Esophagus muscularis mucosa (tissue), 4 donors: ENCODE data around the gene NOD1. TPM values are rescaled to one million over a fixed set of nuclear protein-coding genes. Genes with fewer than 3 reads are reported as not detected.

Experiments used
- DNase-seq: peaks from one replicate; pipeline ENCODE4 v3.0.0-alpha.2; 2017; ENCODE audit errors: extremely low spot score
- H3K27ac ChIP-seq, 4 donors: fragments of 200-600 bp; sonication (generic); replicated peaks in 1 of 4; 1 replicate in 3 of 4; 2 replicates in 1 of 4; pipeline ENCODE4 v1.5.1; 2016 to 2019; ENCODE audit warnings: mild to moderate bottlenecking in 1 of 4
- H3K27me3 ChIP-seq, 4 donors: fragments of 200-600 bp; sonication (generic); one replicate each; pipeline versions ENCODE4 v1.5.1 to v1.6.0; 2016 to 2019
- H3K36me3 ChIP-seq, 4 donors: fragments of 200-600 bp; sonication (generic); one replicate each; pipeline ENCODE4 v1.5.1; 2016 to 2019
- H3K4me1 ChIP-seq, 4 donors: fragments of 200-600 bp; sonication (generic); one replicate each; pipeline ENCODE4 v1.5.1; 2016 to 2019
- H3K4me3 ChIP-seq, 4 donors: fragments of 200-600 bp; sonication (generic); 1 replicate in 2 of 4; 2 replicates in 2 of 4; pipeline ENCODE4 v1.5.1; 2016 to 2019; ENCODE audit warnings: mild to moderate bottlenecking in 4 of 4, moderate library complexity in 1 of 4
- H3K9me3 ChIP-seq, 4 donors: fragments of 200-600 bp; sonication (generic); 1 replicate in 3 of 4; 2 replicates in 1 of 4; pipeline ENCODE4 v1.5.1; 2016 to 2019
- CTCF ChIP-seq, 3 experiments: fragments of 200-600 bp in 2 of 3; fragments of 450-650 bp in 1 of 3; sonication (generic) in 2 of 3; IDR thresholded peaks; one replicate each; pipeline ENCODE4 v1.5.1; 2017 to 2019; ENCODE audit warnings: antibody characterized with exemption in 3 of 3, mild to moderate bottlenecking in 2 of 3, moderate library complexity in 1 of 3
- EP300 ChIP-seq: sonication (generic); formaldehyde crosslinking; IDR thresholded peaks from one replicate; pipeline ENCODE4 v1.6.1; 2017; ENCODE audit warnings: antibody characterized with exemption
- POLR2A ChIP-seq: fragments of 450-650 bp; IDR thresholded peaks from one replicate; pipeline ENCODE4 v1.6.1; 2017; ENCODE audit warnings: antibody characterized with exemption, moderate library complexity, mild to moderate bottlenecking, low read depth
- POLR2AphosphoS5 ChIP-seq, 2 donors: sonication (generic); formaldehyde crosslinking; IDR thresholded peaks; one replicate each; pipeline ENCODE4 v1.6.1; 2017; ENCODE audit warnings: antibody characterized with exemption in 2 of 2
- WGBS: methylation state at CpG from one replicate; pipeline ENCODE4 v1.1.5; 2018; 5-methylcytosine and 5-hydroxymethylcytosine counted together
- intact Hi-C: fragments of 100-400 bp; cut with DNase I; formaldehyde crosslinking; loops from one replicate; pipeline ENCODE4 v1.15.1; 2023
- total RNA-seq, 4 donors: library from RNA; depleted of rRNA; stranded (reverse); fragments of >200 nt; gene quantifications; one replicate each; pipeline versions ENCODE4 v1.1.0 to v1.2.1, GENCODE V29; 2016

Gene NOD1
- total RNA-seq, 4 donors from 2014 or later = 11.6 to 22.0 (median 13.0) TPM

- Histone ChIP-seq H3K27ac (no peak overlapping the region), H3K4me3 (no peak overlapping the region), H3K9me3 (peaks cover 0 to 6% (median 2%) of the 10 kb centered on the region in 4 donors), H3K4me1 (peaks cover 0 to 18% (median 7%) of the 10 kb centered on the region in 4 donors), H3K36me3 (no peaks in the 10 kb centered on the region), H3K27me3 (no peaks in the 10 kb centered on the region)
- DNase-seq = no peak
- TF ChIP-seq EP300 (no peak), CTCF (IDR thresholded peaks at IDR 0.05) (no peak), POLR2AphosphoS5 (IDR thresholded peaks at IDR 0.05) (no peak), POLR2A (no peak)
- intact Hi-C loops = no loop called here
- 85% methylated on average over 4 of the region's 4 CpGs for WGBS
Observed at GRCh38 chr7:30379741-30380140, 98.8 kb downstream of the NOD1 start.

- intact Hi-C loops = no loop called here
Observed at GRCh38 chr7:30379131-30379530, 99.5 kb downstream of the NOD1 start.

GRCh38 chr7:30378275-30378674 is 100.3 kb downstream of the NOD1 start:
- H3K4me3 ChIP-seq = no peak overlapping the region
- H3K4me1 ChIP-seq = peaks cover 0 to 18% (median 7%) of the 10 kb centered on the region in 4 donors
- H3K27ac ChIP-seq = no peak overlapping the region
- no peaks in the 10 kb centered on the region for H3K27me3 ChIP-seq
- no peak for DNase-seq
- TF ChIP-seq CTCF (IDR thresholded peaks at IDR 0.05) (no peak), POLR2A (no peak), EP300 (no peak), POLR2AphosphoS5 (IDR thresholded peaks at IDR 0.05) (no peak)
- H3K9me3 ChIP-seq = peaks cover 0 to 6% (median 2%) of the 10 kb centered on the region in 4 donors
- no peaks in the 10 kb centered on the region for H3K36me3 ChIP-seq
- 79% methylated on average over 1 of the region's 1 CpG for WGBS
- intact Hi-C loops = no loop called here

More at GRCh38 chr7:30379131-30379530, 99.5 kb downstream of the NOD1 start:
- TF ChIP-seq CTCF (IDR thresholded peaks at IDR 0.05) (no peak), POLR2AphosphoS5 (IDR thresholded peaks at IDR 0.05) (no peak), EP300 (no peak), POLR2A (no peak)
- Histone ChIP-seq H3K4me1 (peaks cover 0 to 18% (median 7%) of the 10 kb centered on the region in 4 donors), H3K9me3 (peaks cover 0 to 6% (median 2%) of the 10 kb centered on the region in 4 donors), H3K27ac (no peak overlapping the region), H3K4me3 (no peak overlapping the region), H3K27me3 (no peaks in the 10 kb centered on the region), H3K36me3 (no peaks in the 10 kb centered on the region)
- 63% methylated on average over 4 of the region's 4 CpGs for WGBS
- no peak for DNase-seq

Other genes with a start within 250 kb of the NOD1 start
- gene ZNRF2, start 194.2 kb downstream of the NOD1 start, total RNA-seq = 10 to 100 TPM; 16.9 to 23.5 (median 20.2) TPM
- gene GGCT, start 26.0 kb upstream of the NOD1 start, total RNA-seq = 10 to 100 TPM; 10.8 to 39.9 (median 17.8) TPM
- 10 to 100 TPM; 43.6 to 71.0 (median 63.0) TPM for gene GARS1, start 116.1 kb upstream of the NOD1 start, total RNA-seq
- under 1 TPM in 2 of 4 donors, not detected in 2; 0.13 to 0.29 TPM for gene CRHR2, start 203.7 kb upstream of the NOD1 start, total RNA-seq